Kidney (tissue), 22 donors: ENCODE data around the gene TECPR1. TPM values are rescaled to one million over a fixed set of nuclear protein-coding genes. Genes with fewer than 3 reads are reported as not detected.
A peak's percentile ranks its signal among the peaks of the same experiment; 100 is the strongest.

ENCODE experiments used
- DNase-seq, 5 donors: peaks; one replicate each; pipeline ENCODE4 v3.0.0-alpha.2; 2013 to 2020
- FAIRE-seq: peaks from 2 replicates; lab custom pipeline; 2012; peaks lifted over from hg19 to GRCh38; lab: Jason Lieb, UNC
- H3K27ac ChIP-seq, 2 donors: one replicate each; pipeline ENCODE4 v1.7.0; 2013; ENCODE audit warnings: low read depth in 2 of 2, low read length in 2 of 2, inconsistent platforms in 1 of 2
- H3K27me3 ChIP-seq: one replicate; pipeline ENCODE4 v1.7.1; 2013; ENCODE audit warnings: low read length, inconsistent platforms; ENCODE audit not compliant: control insufficient read depth, insufficient read depth
- H3K36me3 ChIP-seq, 3 donors: one replicate each; pipeline versions ENCODE4 v1.7.0 to v1.7.1; 2013; ENCODE audit warnings: low read length in 3 of 3, control low read depth in 1 of 3, inconsistent platforms in 1 of 3; ENCODE audit not compliant: insufficient read depth in 3 of 3, control insufficient read depth in 2 of 3
- H3K4me1 ChIP-seq, 3 donors: one replicate each; pipeline versions ENCODE4 v1.7.0 to v1.7.1; 2013; ENCODE audit warnings: low read length in 3 of 3, inconsistent platforms in 1 of 3, low read depth in 1 of 3; ENCODE audit not compliant: control insufficient read depth in 2 of 3, insufficient read depth in 2 of 3
- H3K4me3 ChIP-seq, 3 donors: one replicate each; pipeline versions ENCODE4 v1.7.0 to v1.8.1; 2013; ENCODE audit warnings: low read length in 3 of 3, control low read depth in 1 of 3, inconsistent platforms in 1 of 3
- H3K9ac ChIP-seq, 3 donors: one replicate each; pipeline versions ENCODE4 v1.7.0 to v1.7.1; 2013; ENCODE audit warnings: low read length in 3 of 3, control low read depth in 1 of 3, inconsistent platforms in 1 of 3
- H3K9me3 ChIP-seq, 3 donors: one replicate each; pipeline versions ENCODE4 v1.7.0 to v1.7.1; 2013; ENCODE audit warnings: low read length in 3 of 3, control low read depth in 1 of 3, inconsistent platforms in 1 of 3; ENCODE audit not compliant: control insufficient read depth in 2 of 3, insufficient read depth in 1 of 3
- intact Hi-C: fragments of 100-400 bp; cut with DNase I; formaldehyde crosslinking; loops from one replicate; pipeline ENCODE4 v1.11.1; 2022
- long read RNA-seq, 10 donors: library from polyadenylated mRNA in 1 of 10; unstranded in 1 of 10; transcript quantifications; one replicate each; pipeline ENCODE4 v2.0.0 and lab custom pipeline, GENCODE V29; 2021 to 2026
- polyA plus RNA-seq: library from polyadenylated mRNA; stranded (reverse); fragments of 350-450 nt; fragmentation: Illumina TruSeq; extraction: RNeasy Lipid Tissue Mini Kit (QIAGEN cat#74804); gene quantifications from one replicate; pipeline ENCODE4 v1.2.3, GENCODE V29; 2014; ENCODE audit warnings: low read depth, low replicate concordance; ENCODE audit not compliant: insufficient read depth
- total RNA-seq: library from RNA; stranded (reverse); fragmentation: NEBNext Ultra II Directional; extraction: Animal tissue kit (Norgen Biotek cat#: 25700); gene quantifications from one replicate; pipeline ENCODE4 v1.2.1, GENCODE V29; 2021
- TF ChIP-seq, protein P1 (sequence below): IDR thresholded peaks from 3 replicates; pipeline ENCODE4 v1.5.1; 2012; ENCODE audit warnings: mild to moderate bottlenecking, moderate library complexity, borderline replicate concordance; ENCODE audit not compliant: insufficient read depth; ENCODE audit errors: extremely low read depth
- donor health status: control.
- donor health status: control.
- donor health status: control.
- donor health status: control.
- donor health status: control.
- donor health status: DM: yes; HTN: yes; CAD: no.
- donor health status: Normal renal cell carcinoma (clear cell type).

Gene TECPR1, protein sequence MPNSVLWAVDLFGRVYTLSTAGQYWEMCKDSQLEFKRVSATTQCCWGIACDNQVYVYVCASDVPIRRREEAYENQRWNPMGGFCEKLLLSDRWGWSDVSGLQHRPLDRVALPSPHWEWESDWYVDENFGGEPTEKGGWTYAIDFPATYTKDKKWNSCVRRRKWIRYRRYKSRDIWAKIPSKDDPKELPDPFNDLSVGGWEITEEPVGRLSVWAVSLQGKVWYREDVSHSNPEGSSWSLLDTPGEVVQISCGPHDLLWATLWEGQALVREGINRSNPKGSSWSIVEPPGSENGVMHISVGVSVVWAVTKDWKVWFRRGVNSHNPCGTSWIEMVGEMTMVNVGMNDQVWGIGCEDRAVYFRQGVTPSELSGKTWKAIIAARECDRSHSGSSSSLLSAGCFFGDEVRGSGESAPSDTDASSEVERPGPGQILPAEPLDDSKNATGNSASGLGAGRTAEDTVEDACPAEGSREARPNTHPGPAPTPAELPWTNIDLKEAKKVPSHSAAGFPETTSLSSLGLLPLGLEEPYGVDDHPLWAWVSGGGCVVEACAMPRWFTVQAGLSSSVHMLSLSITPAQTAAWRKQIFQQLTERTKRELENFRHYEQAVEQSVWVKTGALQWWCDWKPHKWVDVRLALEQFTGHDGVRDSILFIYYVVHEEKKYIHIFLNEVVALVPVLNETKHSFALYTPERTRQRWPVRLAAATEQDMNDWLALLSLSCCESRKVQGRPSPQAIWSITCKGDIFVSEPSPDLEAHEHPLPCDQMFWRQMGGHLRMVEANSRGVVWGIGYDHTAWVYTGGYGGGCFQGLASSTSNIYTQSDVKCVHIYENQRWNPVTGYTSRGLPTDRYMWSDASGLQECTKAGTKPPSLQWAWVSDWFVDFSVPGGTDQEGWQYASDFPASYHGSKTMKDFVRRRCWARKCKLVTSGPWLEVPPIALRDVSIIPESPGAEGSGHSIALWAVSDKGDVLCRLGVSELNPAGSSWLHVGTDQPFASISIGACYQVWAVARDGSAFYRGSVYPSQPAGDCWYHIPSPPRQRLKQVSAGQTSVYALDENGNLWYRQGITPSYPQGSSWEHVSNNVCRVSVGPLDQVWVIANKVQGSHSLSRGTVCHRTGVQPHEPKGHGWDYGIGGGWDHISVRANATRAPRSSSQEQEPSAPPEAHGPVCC
- total RNA-seq (39.5 TPM), polyA plus RNA-seq (5.1 TPM)
- long read RNA-seq, donor 1, full-length matches to known transcripts: 1 of 1 reads
- long read RNA-seq, donor 1, partial matches to known transcripts: 0 of 1 reads
- long read RNA-seq, donor 1, other reads (novel, unspliced or antisense): 0 of 1 reads
- long read RNA-seq, donor 2: 0 reads
- long read RNA-seq, donor 3: 0 reads
- long read RNA-seq, donor 4: 0 reads
- long read RNA-seq, donor 5: 0 reads
- long read RNA-seq, donor 6: 0 reads
- long read RNA-seq, donor 7, full-length matches to known transcripts: 2 of 41 reads
- long read RNA-seq, donor 7, partial matches to known transcripts: 12 of 41 reads
- long read RNA-seq, donor 7, other reads (novel, unspliced or antisense): 27 of 41 reads
- long read RNA-seq, donor 8, partial matches to known transcripts: 0 of 1 reads
- long read RNA-seq, donor 8, other reads (novel, unspliced or antisense): 0 of 1 reads
- long read RNA-seq, donor 9: 0 reads
- long read RNA-seq, donor 10, full-length matches to known transcripts: 2 of 2 reads
- long read RNA-seq, donor 10, partial matches to known transcripts: 0 of 2 reads
- long read RNA-seq, donor 10, other reads (novel, unspliced or antisense): 0 of 2 reads

DNA sequence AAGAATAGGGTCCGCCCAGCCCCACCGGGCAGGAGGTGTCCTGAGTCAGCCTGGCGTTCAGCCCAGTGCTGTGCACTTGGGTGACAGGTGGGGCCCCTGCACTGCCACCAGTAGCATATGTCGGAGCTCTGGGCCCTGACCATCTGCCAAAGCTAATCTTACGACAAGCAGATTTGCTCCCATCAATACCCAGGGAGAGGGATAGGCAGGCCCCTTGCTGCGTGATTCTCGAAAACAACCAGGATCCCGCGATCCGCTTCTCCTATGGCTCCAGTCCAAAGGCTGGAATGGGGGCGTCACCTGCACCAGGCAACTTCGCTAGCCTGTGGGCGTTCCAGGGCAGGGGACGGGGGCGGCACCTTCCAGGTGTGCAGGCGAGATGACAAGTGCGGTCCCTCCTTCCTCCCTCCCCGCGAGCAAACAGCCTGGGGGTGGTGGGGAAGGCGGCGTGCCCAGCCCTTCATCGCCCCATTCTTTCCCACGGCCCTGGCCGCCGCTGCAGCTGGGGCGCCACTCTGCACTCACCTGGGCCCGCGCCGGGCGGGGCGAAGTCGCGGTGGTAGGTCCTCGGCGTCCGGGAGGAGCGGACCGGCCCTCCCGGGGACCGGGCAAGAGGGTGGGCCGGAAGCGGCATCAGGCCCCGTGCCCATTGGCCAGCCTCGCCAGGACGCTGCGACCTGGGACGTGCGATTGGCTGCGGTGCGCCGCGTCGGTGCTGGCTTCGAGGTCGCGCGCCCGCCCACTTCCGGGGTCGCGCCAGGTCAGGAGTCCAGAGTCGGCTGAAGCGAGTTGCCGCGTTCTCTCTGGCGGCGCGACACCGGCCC is at the start of gene TECPR1:
TSS of gene TECPR1 (minus strand) at position 632 of the 824 bp plus-strand sequence. CDS start 6,086 bp downstream, outside the sequence.
- H3K4me1 ChIP-seq: peaks cover 0 to 14% (median 12%) of the 10 kb centered on the region in 3 donors
- intact Hi-C loops: no loop called here
- FAIRE-seq: no peak

DNA sequence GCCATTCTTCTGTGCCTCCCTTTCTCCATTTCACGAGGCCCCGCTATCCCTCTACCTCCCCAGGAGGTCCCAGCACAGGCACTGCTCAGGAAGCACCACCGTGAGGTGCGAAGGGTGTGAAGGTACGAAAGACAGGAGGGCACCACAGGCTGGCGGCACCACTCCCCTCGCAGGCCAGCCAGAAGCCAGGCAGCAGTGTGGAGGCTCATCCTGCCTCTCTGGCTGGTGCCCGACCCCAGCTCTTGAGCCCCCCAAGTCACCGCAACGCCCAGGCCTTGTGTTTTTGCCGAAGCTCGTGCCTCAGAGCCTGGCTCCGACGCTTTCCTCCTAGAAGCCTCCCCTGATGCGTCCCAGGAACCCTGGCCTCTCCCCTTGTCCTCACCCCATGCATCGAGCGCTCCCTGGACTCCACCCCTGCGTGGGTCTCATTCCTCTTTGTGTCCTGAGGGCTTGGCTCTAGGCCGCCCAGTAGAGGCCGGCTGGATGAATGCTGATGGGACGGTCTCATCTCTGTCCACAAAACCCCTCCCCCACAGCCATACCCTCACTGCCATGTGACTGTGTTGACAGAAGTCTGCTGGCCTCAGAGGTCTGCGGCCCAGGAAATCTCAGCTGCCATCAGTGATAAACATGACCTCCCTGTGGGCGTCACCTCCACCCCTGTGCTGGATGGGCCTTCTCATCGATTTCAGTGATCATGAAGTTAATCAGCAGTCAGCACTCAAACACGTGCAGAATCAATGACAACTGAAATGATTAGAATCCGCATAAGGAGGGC is 48.8 kb upstream of the TECPR1 start:
- Histone ChIP-seq H3K4me1 (no peaks in the 10 kb centered on the region), H3K9me3 (no peaks in the 10 kb centered on the region), H3K36me3 (peaks cover 0 to 2% (median 0%) of the 10 kb centered on the region in 3 donors), H3K27me3 (no peaks in the 10 kb centered on the region), H3K4me3 (no peak overlapping the region), H3K9ac (no peak overlapping the region), H3K27ac (no peak overlapping the region)
- peak in 1 of 5 donors; percentile 53 for DNase-seq
- TF ChIP-seq, protein P1, sequence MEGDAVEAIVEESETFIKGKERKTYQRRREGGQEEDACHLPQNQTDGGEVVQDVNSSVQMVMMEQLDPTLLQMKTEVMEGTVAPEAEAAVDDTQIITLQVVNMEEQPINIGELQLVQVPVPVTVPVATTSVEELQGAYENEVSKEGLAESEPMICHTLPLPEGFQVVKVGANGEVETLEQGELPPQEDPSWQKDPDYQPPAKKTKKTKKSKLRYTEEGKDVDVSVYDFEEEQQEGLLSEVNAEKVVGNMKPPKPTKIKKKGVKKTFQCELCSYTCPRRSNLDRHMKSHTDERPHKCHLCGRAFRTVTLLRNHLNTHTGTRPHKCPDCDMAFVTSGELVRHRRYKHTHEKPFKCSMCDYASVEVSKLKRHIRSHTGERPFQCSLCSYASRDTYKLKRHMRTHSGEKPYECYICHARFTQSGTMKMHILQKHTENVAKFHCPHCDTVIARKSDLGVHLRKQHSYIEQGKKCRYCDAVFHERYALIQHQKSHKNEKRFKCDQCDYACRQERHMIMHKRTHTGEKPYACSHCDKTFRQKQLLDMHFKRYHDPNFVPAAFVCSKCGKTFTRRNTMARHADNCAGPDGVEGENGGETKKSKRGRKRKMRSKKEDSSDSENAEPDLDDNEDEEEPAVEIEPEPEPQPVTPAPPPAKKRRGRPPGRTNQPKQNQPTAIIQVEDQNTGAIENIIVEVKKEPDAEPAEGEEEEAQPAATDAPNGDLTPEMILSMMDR: no peak
- FAIRE-seq: no peak
- intact Hi-C loops: no loop called here

More for the DNA sequence above, at the start of gene TECPR1:
- peak; percentile 93 to 98 (median 95) for DNase-seq
- no peaks in the 10 kb centered on the region for H3K27me3 ChIP-seq
- H3K36me3 ChIP-seq: no peaks in the 10 kb centered on the region
- H3K27ac ChIP-seq: peak within 1 kb of the TSS; percentile 77 to 89
- TF ChIP-seq, protein P1: no peak
- H3K9me3 ChIP-seq: no peaks in the 10 kb centered on the region
- peak within 1 kb of the TSS; percentile 76 to 90 (median 77) for H3K9ac ChIP-seq
- peak within 1 kb of the TSS; percentile 70 to 97 (median 86) for H3K4me3 ChIP-seq
